Aorta (tissue), 5 donors: ENCODE measurements around the gene ABCA12. TPM values are rescaled to one million over a fixed set of nuclear protein-coding genes. Genes with fewer than 3 reads are reported as not detected.

Experiments used
- ATAC-seq: fragments of 200-7000 bp; cut with Tn5 transposase; one replicate; pipeline ENCODE4 v1.9.1; 2022; ENCODE audit warnings: moderate library complexity; ENCODE audit not compliant: low FRiP score
- DNase-seq, 2 donors: peaks; one replicate each; pipeline ENCODE4 v3.0.0-alpha.2; 2020
- H3K27ac ChIP-seq, 2 donors: one replicate each; pipeline ENCODE4 v1.5.1; 2013; ENCODE audit warnings: low read length in 2 of 2, mild to moderate bottlenecking in 2 of 2, moderate library complexity in 2 of 2, control low read depth in 1 of 2, inconsistent platforms in 1 of 2, low read depth in 1 of 2
- H3K27me3 ChIP-seq, 2 donors: one replicate each; pipeline ENCODE4 v1.6.1; 2013; ENCODE audit warnings: control low read depth in 1 of 2, low read length in 1 of 2, mild to moderate bottlenecking in 1 of 2, moderate library complexity in 1 of 2; ENCODE audit not compliant: insufficient read depth in 2 of 2, control insufficient read depth in 1 of 2
- H3K36me3 ChIP-seq, 2 donors: one replicate each; pipeline ENCODE4 v1.6.1; 2013; ENCODE audit warnings: control low read depth in 1 of 2, low read length in 1 of 2, mild to moderate bottlenecking in 1 of 2; ENCODE audit not compliant: insufficient read depth in 2 of 2, control insufficient read depth in 1 of 2
- H3K4me1 ChIP-seq, 2 donors: one replicate each; pipeline ENCODE4 v1.6.1; 2013; ENCODE audit warnings: low read length in 2 of 2, control low read depth in 1 of 2, mild to moderate bottlenecking in 1 of 2, moderate library complexity in 1 of 2; ENCODE audit not compliant: insufficient read depth in 2 of 2, control insufficient read depth in 1 of 2
- H3K4me3 ChIP-seq, 2 donors: one replicate each; pipeline ENCODE4 v1.5.1; 2013; ENCODE audit warnings: low read length in 2 of 2, control low read depth in 1 of 2, mild to moderate bottlenecking in 1 of 2
- H3K9me3 ChIP-seq: one replicate; pipeline ENCODE4 v1.6.1; 2013; ENCODE audit warnings: mild to moderate bottlenecking, low read length; ENCODE audit not compliant: control insufficient read depth
- WGBS, 2 donors: extraction: QIAGEN DNeasy Blood & Tissue Kit; methylation state at CpG; one replicate each; pipeline ENCODE4 v1.1.7; 2013; 5-methylcytosine and 5-hydroxymethylcytosine counted together
- intact Hi-C, 2 donors: fragments of 100-400 bp; cut with DNase I; formaldehyde crosslinking; loops; one replicate each; pipeline versions ENCODE4 v1.14.2 to v1.15.0; 2022
- polyA plus RNA-seq, 2 donors: library from polyadenylated mRNA; stranded (reverse); fragments of 200-250 nt; gene quantifications; one replicate each; pipeline ENCODE4 v1.2.3, GENCODE V29; 2013
- total RNA-seq, 2 donors: library from RNA; stranded (reverse); fragmentation: NEBNext Ultra II Directional; extraction: Animal tissue kit (Norgen Biotek cat#: 25700); gene quantifications; one replicate each; pipeline ENCODE4 v1.2.1, GENCODE V29; 2021
- donor health status: healthy with polysubstance abuse.
- donor health status: Bipolar disorder and iron deficiency.
- donor health status: DM: no; HTN: no; CAD: no.
- donor health status: DM: no; HTN: no; CAD: no.
- donor health status: DM: yes; HTN: yes; CAD: no.

Gene ABCA12
- total and polyA plus RNA-seq, 4 donors = not detected

- intact Hi-C loops = no loop called here
- Histone ChIP-seq H3K27me3 (no peaks in the 10 kb centered on the region), H3K4me3 (no peak overlapping the region), H3K27ac (no peak overlapping the region), H3K9me3 (no peaks in the 10 kb centered on the region), H3K4me1 (no peaks in the 10 kb centered on the region), H3K36me3 (no peaks in the 10 kb centered on the region)
- ATAC-seq (no peak), DNase-seq (no peak)
- 81 to 91% methylated on average over 4 of the region's 4 CpGs for WGBS, 2 donors
Observed at GRCh38 chr2:214995409-214995808, 143.0 kb downstream of the ABCA12 start.

GRCh38 chr2:214992911-214993310 is 145.5 kb downstream of the ABCA12 start:
- no peak for ATAC-seq
- 88 to 89% methylated on average over 4 of the region's 4 CpGs for WGBS, 2 donors
- H3K4me3 ChIP-seq = no peak overlapping the region
- H3K36me3 ChIP-seq = no peaks in the 10 kb centered on the region
- H3K4me1 ChIP-seq = no peaks in the 10 kb centered on the region
- H3K9me3 ChIP-seq = no peaks in the 10 kb centered on the region
- no peak overlapping the region for H3K27ac ChIP-seq
- DNase-seq = no peak
- no peaks in the 10 kb centered on the region for H3K27me3 ChIP-seq
- intact Hi-C loops = no loop called here

GRCh38 chr2:214989187-214989586 is 149.2 kb downstream of the ABCA12 start:
- intact Hi-C loops = no loop called here
- no peaks in the 10 kb centered on the region for H3K36me3 ChIP-seq
- DNase-seq = no peak
- no peaks in the 10 kb centered on the region for H3K4me1 ChIP-seq
- no peaks in the 10 kb centered on the region for H3K9me3 ChIP-seq
- no peak overlapping the region for H3K4me3 ChIP-seq
- 91 to 93% methylated on average over 3 of the region's 3 CpGs for WGBS, 2 donors
- no peak for ATAC-seq
- no peak overlapping the region for H3K27ac ChIP-seq
- no peaks in the 10 kb centered on the region for H3K27me3 ChIP-seq

GRCh38 chr2:214987261-214987660 is 151.2 kb downstream of the ABCA12 start:
- H3K4me1 ChIP-seq = no peaks in the 10 kb centered on the region
- intact Hi-C loops = no loop called here
- H3K36me3 ChIP-seq = no peaks in the 10 kb centered on the region
- no peak overlapping the region for H3K4me3 ChIP-seq
- DNase-seq (no peak), ATAC-seq (no peak)
- no peak overlapping the region for H3K27ac ChIP-seq
- no peaks in the 10 kb centered on the region for H3K27me3 ChIP-seq
- 89 to 97% methylated on average over 3 of the region's 3 CpGs for WGBS, 2 donors
- H3K9me3 ChIP-seq = no peaks in the 10 kb centered on the region

- H3K27me3 ChIP-seq = no peaks in the 10 kb centered on the region
- WGBS, 2 donors = 37 to 53% methylated on average over 3 of the region's 3 CpGs
- ATAC-seq (no peak), DNase-seq (no peak)
- no peaks in the 10 kb centered on the region for H3K9me3 ChIP-seq
- H3K27ac ChIP-seq = no peak overlapping the region
- no peaks in the 10 kb centered on the region for H3K4me1 ChIP-seq
- H3K4me3 ChIP-seq = no peak overlapping the region
- intact Hi-C loops = no loop called here
- H3K36me3 ChIP-seq = no peaks in the 10 kb centered on the region
Observed at GRCh38 chr2:214985619-214986018, 152.8 kb downstream of the ABCA12 start.

GRCh38 chr2:214966420-214966819 is 172.0 kb downstream of the ABCA12 start:
- Histone ChIP-seq H3K27me3 (no peaks in the 10 kb centered on the region), H3K27ac (no peak overlapping the region), H3K4me1 (no peaks in the 10 kb centered on the region), H3K4me3 (no peak overlapping the region), H3K9me3 (no peaks in the 10 kb centered on the region), H3K36me3 (no peaks in the 10 kb centered on the region)
- intact Hi-C loops = no loop called here
- DNase-seq (no peak), ATAC-seq (no peak)
- WGBS, 2 donors = 83 to 86% methylated on average over 5 of the region's 5 CpGs

- intact Hi-C loops = no loop called here
Observed at GRCh38 chr2:214960677-214961076, 177.7 kb downstream of the ABCA12 start.

GRCh38 chr2:214946949-214947348 is 191.5 kb downstream of the ABCA12 start:
- Histone ChIP-seq H3K4me3 (no peak overlapping the region), H3K27me3 (no peaks in the 10 kb centered on the region), H3K9me3 (no peaks in the 10 kb centered on the region), H3K4me1 (no peaks in the 10 kb centered on the region), H3K27ac (no peak overlapping the region), H3K36me3 (no peaks in the 10 kb centered on the region)
- ATAC-seq = no peak
- intact Hi-C loops = no loop called here
- 84 to 90% methylated on average over 2 of the region's 2 CpGs for WGBS, 2 donors
- no peak for DNase-seq

More at GRCh38 chr2:214960677-214961076, 177.7 kb downstream of the ABCA12 start:
- H3K4me1 ChIP-seq = no peaks in the 10 kb centered on the region
- no peaks in the 10 kb centered on the region for H3K9me3 ChIP-seq
- DNase-seq (no peak), ATAC-seq (no peak)
- H3K36me3 ChIP-seq = no peaks in the 10 kb centered on the region
- H3K4me3 ChIP-seq = no peak overlapping the region
- H3K27ac ChIP-seq = no peak overlapping the region
- H3K27me3 ChIP-seq = no peaks in the 10 kb centered on the region

GRCh38 chr2:214934006-214934405 is 204.4 kb downstream of the ABCA12 start:
- intact Hi-C loops = no loop called here
- no peaks in the 10 kb centered on the region for H3K27me3 ChIP-seq
- no peaks in the 10 kb centered on the region for H3K9me3 ChIP-seq
- 39 to 58% methylated on average over 4 of the region's 4 CpGs for WGBS, 2 donors
- DNase-seq (no peak), ATAC-seq (no peak)
- H3K4me1 ChIP-seq = no peaks in the 10 kb centered on the region
- H3K4me3 ChIP-seq = no peak overlapping the region
- H3K36me3 ChIP-seq = no peaks in the 10 kb centered on the region
- H3K27ac ChIP-seq = no peak overlapping the region
